Sigmoid colon (tissue), 7 donors: ENCODE data around the gene OCRL. TPM values are rescaled to one million over a fixed set of nuclear protein-coding genes. Genes with fewer than 3 reads are reported as not detected.

Experiments
- DNase-seq: peaks from one replicate; pipeline ENCODE4 v3.0.0-alpha.2; 2019
- H3K27ac ChIP-seq, 4 donors: fragments of 200-600 bp; sonication (generic); one replicate each; pipeline ENCODE4 v1.5.1; 2016 to 2019; ENCODE audit warnings: mild to moderate bottlenecking in 1 of 4
- H3K27me3 ChIP-seq, 3 donors: fragments of 200-600 bp; sonication (generic); one replicate each; pipeline ENCODE4 v1.5.1; 2019; ENCODE audit warnings: mild to moderate bottlenecking in 1 of 3
- H3K36me3 ChIP-seq, 4 donors: fragments of 200-600 bp; sonication (generic); one replicate each; pipeline ENCODE4 v1.5.1; 2016 to 2019
- H3K4me1 ChIP-seq, 4 donors: fragments of 200-600 bp; sonication (generic); one replicate each; pipeline ENCODE4 v1.5.1; 2017 to 2019
- H3K4me3 ChIP-seq, 4 donors: fragments of 200-600 bp; sonication (generic); one replicate each; pipeline ENCODE4 v1.5.1; 2017 to 2019; ENCODE audit warnings: mild to moderate bottlenecking in 2 of 4, moderate library complexity in 1 of 4
- H3K9me3 ChIP-seq, 4 donors: fragments of 200-600 bp in 3 of 4; sonication (generic) in 3 of 4; one replicate each; pipeline versions ENCODE4 v1.5.1 to v1.6.1; 2013 to 2019
- EP300 ChIP-seq, 4 donors: sonication (generic); formaldehyde crosslinking; IDR thresholded peaks; one replicate each; pipeline ENCODE4 v1.6.1; 2017; ENCODE audit warnings: antibody characterized with exemption in 4 of 4
- POLR2A ChIP-seq, 2 donors: fragments of 450-650 bp; IDR thresholded peaks; one replicate each; pipeline ENCODE4 v1.6.1; 2016; ENCODE audit warnings: antibody characterized with exemption in 2 of 2, mild to moderate bottlenecking in 2 of 2, moderate library complexity in 2 of 2
- POLR2AphosphoS5 ChIP-seq, 4 donors: sonication (generic); formaldehyde crosslinking; IDR thresholded peaks; one replicate each; pipeline ENCODE4 v1.6.1; 2017; ENCODE audit warnings: antibody characterized with exemption in 4 of 4
- WGBS, 2 donors: extraction: QIAGEN DNeasy Blood & Tissue Kit; methylation state at CpG; one replicate each; pipeline ENCODE4 v1.1.7; 2013; 5-methylcytosine and 5-hydroxymethylcytosine counted together
- intact Hi-C: fragments of 100-400 bp; cut with DNase I; formaldehyde crosslinking; loops from one replicate; pipeline ENCODE4 v1.15.1; 2023
- polyA plus RNA-seq, 3 donors: library from polyadenylated mRNA; stranded (reverse); fragments of 200-250 nt; gene quantifications; one replicate each; pipeline ENCODE4 v1.2.3, GENCODE V29; 2013
- total RNA-seq, 4 donors: library from RNA; depleted of rRNA; stranded (reverse); fragments of >200 nt; gene quantifications; one replicate each; pipeline ENCODE4 v1.1.0, GENCODE V29; 2016
- TF ChIP-seq, protein P1 (sequence below), 4 experiments: fragments of 450-650 bp in 3 of 4; fragments of 200-600 bp in 1 of 4; IDR thresholded peaks; one replicate each; pipeline ENCODE4 v1.5.1; 2016 to 2019; ENCODE audit warnings: antibody characterized with exemption in 4 of 4, mild to moderate bottlenecking in 3 of 4, moderate library complexity in 2 of 4
- donor health status: healthy with polysubstance abuse.
- donor health status: Bipolar disorder and iron deficiency.
- donor health status: healthy.

Gene OCRL
- total and polyA plus RNA-seq, 7 donors, result 12.2 to 24.1 (median 15.1) TPM

- no peaks in the 10 kb centered on the region for H3K9me3 ChIP-seq
- TF ChIP-seq EP300 (IDR thresholded peaks at IDR 0.05) (no peak), POLR2AphosphoS5 (IDR thresholded peaks at IDR 0.05) (no peak), POLR2A (IDR thresholded peaks at IDR 0.05) (no peak)
- TF ChIP-seq, protein P1, sequence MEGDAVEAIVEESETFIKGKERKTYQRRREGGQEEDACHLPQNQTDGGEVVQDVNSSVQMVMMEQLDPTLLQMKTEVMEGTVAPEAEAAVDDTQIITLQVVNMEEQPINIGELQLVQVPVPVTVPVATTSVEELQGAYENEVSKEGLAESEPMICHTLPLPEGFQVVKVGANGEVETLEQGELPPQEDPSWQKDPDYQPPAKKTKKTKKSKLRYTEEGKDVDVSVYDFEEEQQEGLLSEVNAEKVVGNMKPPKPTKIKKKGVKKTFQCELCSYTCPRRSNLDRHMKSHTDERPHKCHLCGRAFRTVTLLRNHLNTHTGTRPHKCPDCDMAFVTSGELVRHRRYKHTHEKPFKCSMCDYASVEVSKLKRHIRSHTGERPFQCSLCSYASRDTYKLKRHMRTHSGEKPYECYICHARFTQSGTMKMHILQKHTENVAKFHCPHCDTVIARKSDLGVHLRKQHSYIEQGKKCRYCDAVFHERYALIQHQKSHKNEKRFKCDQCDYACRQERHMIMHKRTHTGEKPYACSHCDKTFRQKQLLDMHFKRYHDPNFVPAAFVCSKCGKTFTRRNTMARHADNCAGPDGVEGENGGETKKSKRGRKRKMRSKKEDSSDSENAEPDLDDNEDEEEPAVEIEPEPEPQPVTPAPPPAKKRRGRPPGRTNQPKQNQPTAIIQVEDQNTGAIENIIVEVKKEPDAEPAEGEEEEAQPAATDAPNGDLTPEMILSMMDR (IDR thresholded peaks at IDR 0.05), result no peak
- no peaks in the 10 kb centered on the region for H3K27me3 ChIP-seq
- H3K4me1 ChIP-seq, result no peaks in the 10 kb centered on the region
- intact Hi-C loops, result no loop called here
- no peak overlapping the region for H3K4me3 ChIP-seq
- H3K36me3 ChIP-seq, result no peaks in the 10 kb centered on the region
- H3K27ac ChIP-seq, result no peak overlapping the region
- no peak for DNase-seq
Observed at GRCh38 chrX:129613596-129613995, 73.5 kb downstream of the OCRL start.

- WGBS, 2 donors, result 67 to 93% methylated on average over 5 of the region's 5 CpGs
- intact Hi-C loops, result no loop called here
Observed at GRCh38 chrX:129614481-129615255, 74.6 kb downstream of the OCRL start.

DNA sequence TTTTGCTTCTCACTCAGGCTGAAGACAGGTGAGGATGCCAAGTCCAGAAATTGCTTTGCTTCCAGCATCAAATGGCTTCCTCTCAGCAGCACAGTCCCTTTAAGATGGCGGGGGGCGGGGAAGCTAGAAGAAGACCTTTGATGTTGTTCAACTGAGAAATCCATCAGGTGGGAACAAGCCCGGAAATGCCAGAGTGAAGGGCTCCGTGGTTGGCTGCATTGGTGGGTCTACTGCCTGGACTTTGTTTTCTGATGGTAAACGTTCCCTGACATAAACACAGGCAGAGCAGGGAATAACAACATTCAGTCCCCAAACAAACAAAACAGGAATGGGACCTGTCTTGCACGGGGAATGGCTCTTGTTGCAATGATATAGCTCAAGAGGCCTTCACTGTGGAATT lies 77.4 kb downstream of the OCRL start:
- no peak for TF ChIP-seq POLR2AphosphoS5 (IDR thresholded peaks at IDR 0.05)
- TF ChIP-seq EP300 (IDR thresholded peaks at IDR 0.05), result no peak
- TF ChIP-seq, protein P1 (IDR thresholded peaks at IDR 0.05), result no peak
- TF ChIP-seq POLR2A (IDR thresholded peaks at IDR 0.05), result no peak
- Histone ChIP-seq H3K27ac (no peak overlapping the region), H3K4me3 (no peak overlapping the region), H3K36me3 (no peaks in the 10 kb centered on the region), H3K9me3 (no peaks in the 10 kb centered on the region), H3K4me1 (no peaks in the 10 kb centered on the region), H3K27me3 (no peaks in the 10 kb centered on the region)
- no peak for DNase-seq
- 83 to 88% methylated on average over 6 of the region's 6 CpGs for WGBS, 2 donors
- intact Hi-C loops, result no loop called here

More at GRCh38 chrX:129614481-129615255, 74.6 kb downstream of the OCRL start:
- no peak for DNase-seq
- Histone ChIP-seq H3K9me3 (no peaks in the 10 kb centered on the region), H3K4me3 (no peak overlapping the region), H3K27ac (no peak overlapping the region), H3K36me3 (no peaks in the 10 kb centered on the region), H3K4me1 (no peaks in the 10 kb centered on the region), H3K27me3 (no peaks in the 10 kb centered on the region)
- TF ChIP-seq POLR2AphosphoS5 (IDR thresholded peaks at IDR 0.05), result no peak
- no peak for TF ChIP-seq EP300 (IDR thresholded peaks at IDR 0.05)
- TF ChIP-seq, protein P1 (IDR thresholded peaks at IDR 0.05), result no peak
- no peak for TF ChIP-seq POLR2A (IDR thresholded peaks at IDR 0.05)

DNA sequence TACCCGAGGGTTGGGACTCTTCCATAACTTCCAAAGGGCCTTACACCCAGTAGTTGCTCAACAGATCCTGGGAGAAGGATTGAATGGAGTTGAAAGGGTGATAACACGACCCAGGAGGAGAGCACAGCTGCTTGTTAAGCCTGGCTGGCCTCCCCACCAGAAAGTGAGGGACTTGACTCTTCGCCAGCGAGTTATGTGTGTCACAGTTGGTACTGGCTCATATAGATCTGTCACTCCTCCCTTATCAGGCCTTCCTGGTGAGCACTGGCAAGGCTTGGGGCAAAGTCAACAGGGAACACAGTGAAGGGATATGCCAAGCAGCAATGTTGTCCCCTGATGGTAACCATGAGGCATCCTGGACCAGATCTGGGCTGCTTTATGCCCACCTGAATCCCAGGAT lies 78.9 kb downstream of the OCRL start:
- intact Hi-C loops, result no loop called here
- no peak overlapping the region for H3K27ac ChIP-seq
- no peak overlapping the region for H3K4me3 ChIP-seq
- no peaks in the 10 kb centered on the region for H3K4me1 ChIP-seq
- H3K9me3 ChIP-seq, result no peaks in the 10 kb centered on the region
- no peaks in the 10 kb centered on the region for H3K27me3 ChIP-seq
- no peak for TF ChIP-seq EP300 (IDR thresholded peaks at IDR 0.05)
- TF ChIP-seq POLR2A (IDR thresholded peaks at IDR 0.05), result no peak
- 18 to 73% methylated on average over 4 of the region's 4 CpGs for WGBS, 2 donors
- no peak for DNase-seq
- H3K36me3 ChIP-seq, result no peaks in the 10 kb centered on the region

GRCh38 chrX:129622757-129623301 lies 82.8 kb downstream of the OCRL start:
- H3K4me1 ChIP-seq, result no peaks in the 10 kb centered on the region
- DNase-seq, result peak; percentile 14
- no peak for TF ChIP-seq POLR2AphosphoS5 (IDR thresholded peaks at IDR 0.05)
- TF ChIP-seq EP300 (IDR thresholded peaks at IDR 0.05), result no peak
- TF ChIP-seq, protein P1 (IDR thresholded peaks at IDR 0.05), result no peak
- no peak for TF ChIP-seq POLR2A (IDR thresholded peaks at IDR 0.05)
- H3K4me3 ChIP-seq, result no peak overlapping the region
- intact Hi-C loops, result no loop called here
- H3K9me3 ChIP-seq, result no peaks in the 10 kb centered on the region
- H3K27ac ChIP-seq, result no peak overlapping the region
- no peaks in the 10 kb centered on the region for H3K27me3 ChIP-seq
- WGBS, 2 donors, result 63 to 95% methylated on average over 10 of the region's 10 CpGs
- H3K36me3 ChIP-seq, result no peaks in the 10 kb centered on the region
